Uterus (tissue), 4 donors: Measurements from ENCODE around the gene NTRK2. TPM values are rescaled to one million over a fixed set of nuclear protein-coding genes. Genes with fewer than 3 reads are reported as not detected.

ENCODE experiments used
- DNase-seq, 2 donors: peaks; one replicate each; pipeline ENCODE4 v3.0.0-alpha.2; 2019 to 2020
- H3K27ac ChIP-seq, 2 donors: fragments of 200-600 bp; sonication (generic); 1 replicate in 1 of 2; 2 replicates in 1 of 2; pipeline ENCODE4 v1.5.1; 2016 to 2018
- H3K27me3 ChIP-seq, 2 donors: fragments of 200-600 bp; sonication (generic); one replicate each; pipeline ENCODE4 v1.5.1; 2018 to 2019; ENCODE audit warnings: control low read depth in 1 of 2
- H3K36me3 ChIP-seq, 2 donors: fragments of 200-600 bp; sonication (generic); one replicate each; pipeline ENCODE4 v1.5.1; 2019; ENCODE audit warnings: control low read depth in 1 of 2
- H3K4me1 ChIP-seq, 2 donors: fragments of 200-600 bp; sonication (generic); one replicate each; pipeline ENCODE4 v1.5.1; 2018 to 2019; ENCODE audit warnings: control low read depth in 1 of 2
- H3K4me3 ChIP-seq, 2 donors: fragments of 200-600 bp; sonication (generic); 1 replicate in 1 of 2; 2 replicates in 1 of 2; pipeline ENCODE4 v1.5.1; 2018 to 2019; ENCODE audit warnings: mild to moderate bottlenecking in 1 of 2
- H3K9me3 ChIP-seq, 2 donors: fragments of 200-600 bp; sonication (generic); one replicate each; pipeline ENCODE4 v1.5.1; 2019; ENCODE audit warnings: control low read depth in 1 of 2
- POLR2A ChIP-seq, 2 donors: fragments of 450-650 bp; IDR thresholded peaks; one replicate each; pipeline ENCODE4 v1.6.1; 2016; ENCODE audit warnings: antibody characterized with exemption in 2 of 2, mild to moderate bottlenecking in 1 of 2, moderate library complexity in 1 of 2
- intact Hi-C: fragments of 100-400 bp; cut with DNase I; formaldehyde crosslinking; loops from one replicate; pipeline ENCODE4 v1.15.1; 2023; ENCODE audit warnings: low total_unique reads
- total RNA-seq, 4 donors: library from RNA; depleted of rRNA in 3 of 4; stranded (reverse); fragments of >200 nt in 3 of 4; gene quantifications; one replicate each; pipeline versions ENCODE4 v1.1.0 to v1.2.4, GENCODE V29; 2014 to 2023
- TF ChIP-seq, protein P1 (sequence below), 4 experiments: fragments of 200-600 bp in 2 of 4; fragments of 450-650 bp in 2 of 4; sonication (generic) in 2 of 4; IDR thresholded peaks; one replicate each; pipeline ENCODE4 v1.5.1; 2016 to 2019; ENCODE audit warnings: antibody characterized with exemption in 4 of 4, mild to moderate bottlenecking in 2 of 4, moderate library complexity in 1 of 4
- donor health status: DM: yes; HTN: yes; CAD: no.

Gene NTRK2
- total RNA-seq, 4 donors from 2014 or later: 6.5 to 23.2 (median 12.5) TPM

GRCh38 chr9:84943482-84944050, 274.0 kb downstream of the NTRK2 start:
- DNase-seq: no peak
- Histone ChIP-seq H3K27me3 (no peaks in the 10 kb centered on the region), H3K27ac (no peak overlapping the region), H3K4me1 (no peaks in the 10 kb centered on the region), H3K9me3 (no peaks in the 10 kb centered on the region), H3K36me3 (no peaks in the 10 kb centered on the region), H3K4me3 (no peak overlapping the region)
- TF ChIP-seq, protein P1, sequence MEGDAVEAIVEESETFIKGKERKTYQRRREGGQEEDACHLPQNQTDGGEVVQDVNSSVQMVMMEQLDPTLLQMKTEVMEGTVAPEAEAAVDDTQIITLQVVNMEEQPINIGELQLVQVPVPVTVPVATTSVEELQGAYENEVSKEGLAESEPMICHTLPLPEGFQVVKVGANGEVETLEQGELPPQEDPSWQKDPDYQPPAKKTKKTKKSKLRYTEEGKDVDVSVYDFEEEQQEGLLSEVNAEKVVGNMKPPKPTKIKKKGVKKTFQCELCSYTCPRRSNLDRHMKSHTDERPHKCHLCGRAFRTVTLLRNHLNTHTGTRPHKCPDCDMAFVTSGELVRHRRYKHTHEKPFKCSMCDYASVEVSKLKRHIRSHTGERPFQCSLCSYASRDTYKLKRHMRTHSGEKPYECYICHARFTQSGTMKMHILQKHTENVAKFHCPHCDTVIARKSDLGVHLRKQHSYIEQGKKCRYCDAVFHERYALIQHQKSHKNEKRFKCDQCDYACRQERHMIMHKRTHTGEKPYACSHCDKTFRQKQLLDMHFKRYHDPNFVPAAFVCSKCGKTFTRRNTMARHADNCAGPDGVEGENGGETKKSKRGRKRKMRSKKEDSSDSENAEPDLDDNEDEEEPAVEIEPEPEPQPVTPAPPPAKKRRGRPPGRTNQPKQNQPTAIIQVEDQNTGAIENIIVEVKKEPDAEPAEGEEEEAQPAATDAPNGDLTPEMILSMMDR (IDR thresholded peaks at IDR 0.05): no peak
- TF ChIP-seq POLR2A (IDR thresholded peaks at IDR 0.05): no peak
- intact Hi-C loops: no loop called here

GRCh38 chr9:84945878-84946538, 276.5 kb downstream of the NTRK2 start:
- H3K9me3 ChIP-seq: no peaks in the 10 kb centered on the region
- no peak for DNase-seq
- no peaks in the 10 kb centered on the region for H3K36me3 ChIP-seq
- no peak overlapping the region for H3K4me3 ChIP-seq
- no peak overlapping the region for H3K27ac ChIP-seq
- no peaks in the 10 kb centered on the region for H3K4me1 ChIP-seq
- TF ChIP-seq POLR2A (IDR thresholded peaks at IDR 0.05): no peak
- TF ChIP-seq, protein P1 (IDR thresholded peaks at IDR 0.05): no peak
- intact Hi-C loops: no loop called here
- no peaks in the 10 kb centered on the region for H3K27me3 ChIP-seq

DNA sequence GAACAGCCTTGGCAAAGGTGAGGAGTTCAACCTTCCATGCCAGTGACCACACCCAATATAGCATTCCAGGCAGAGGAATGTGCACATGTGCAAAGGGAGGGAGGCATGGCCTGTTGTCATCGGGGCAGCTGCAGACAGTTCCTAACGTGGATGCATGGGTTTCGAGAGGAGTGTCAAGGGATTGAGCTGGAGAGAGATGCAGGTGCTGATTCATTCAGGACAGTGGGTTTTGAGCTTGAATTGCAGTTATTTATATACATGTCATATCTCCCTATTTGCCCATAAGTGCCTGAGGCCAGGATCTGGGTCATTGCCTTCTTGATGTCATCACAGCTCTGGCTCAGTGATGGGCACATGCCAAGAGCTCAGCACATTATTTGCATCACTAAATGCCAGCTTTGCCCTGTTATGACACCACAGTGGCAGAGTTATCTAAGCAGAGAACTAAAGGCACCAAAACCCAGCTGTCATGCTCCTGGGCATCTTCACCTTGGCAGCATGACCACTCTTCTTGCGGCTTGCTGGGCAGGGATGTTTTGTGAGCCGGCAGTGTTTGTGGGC, 278.0 kb downstream of the NTRK2 start:
- H3K9me3 ChIP-seq: no peaks in the 10 kb centered on the region
- H3K27me3 ChIP-seq: no peaks in the 10 kb centered on the region
- DNase-seq: no peak
- TF ChIP-seq, protein P1 (IDR thresholded peaks at IDR 0.05): no peak
- TF ChIP-seq POLR2A (IDR thresholded peaks at IDR 0.05): no peak
- H3K4me1 ChIP-seq: no peaks in the 10 kb centered on the region
- intact Hi-C loops: no loop called here
- H3K27ac ChIP-seq: no peak overlapping the region
- no peak overlapping the region for H3K4me3 ChIP-seq
- H3K36me3 ChIP-seq: no peaks in the 10 kb centered on the region

- Histone ChIP-seq H3K4me1 (no peaks in the 10 kb centered on the region), H3K36me3 (no peaks in the 10 kb centered on the region), H3K27ac (no peak overlapping the region), H3K9me3 (no peaks in the 10 kb centered on the region), H3K4me3 (no peak overlapping the region), H3K27me3 (no peaks in the 10 kb centered on the region)
- intact Hi-C loops: no loop called here
- DNase-seq: no peak
- TF ChIP-seq, protein P1 (IDR thresholded peaks at IDR 0.05): no peak
- no peak for TF ChIP-seq POLR2A (IDR thresholded peaks at IDR 0.05)
Observed at GRCh38 chr9:84949258-84949657, 279.7 kb downstream of the NTRK2 start.

DNA sequence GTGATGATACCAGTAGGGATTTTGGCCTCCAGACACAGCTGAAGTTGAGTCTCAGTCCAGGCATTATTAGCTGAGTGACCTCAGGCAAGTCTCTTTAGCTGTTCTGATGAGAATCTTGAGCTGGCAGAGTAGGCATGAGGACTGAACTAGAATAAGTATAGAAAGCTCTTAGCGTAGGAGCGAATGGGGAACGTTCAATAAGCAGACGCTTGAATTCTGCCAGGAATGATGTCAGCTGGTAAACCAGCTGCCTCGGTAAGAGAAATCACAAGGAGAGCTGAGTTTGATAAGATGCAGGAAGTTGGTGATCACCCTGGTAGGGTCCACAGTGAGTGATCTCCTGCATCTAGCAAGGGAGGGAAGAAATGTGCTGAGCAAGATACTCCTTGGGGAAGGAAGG, 280.4 kb downstream of the NTRK2 start:
- Histone ChIP-seq H3K27ac (no peak overlapping the region), H3K9me3 (no peaks in the 10 kb centered on the region), H3K36me3 (no peaks in the 10 kb centered on the region), H3K4me1 (no peaks in the 10 kb centered on the region), H3K27me3 (no peaks in the 10 kb centered on the region), H3K4me3 (no peak overlapping the region)
- DNase-seq: no peak
- TF ChIP-seq POLR2A (IDR thresholded peaks at IDR 0.05): no peak
- TF ChIP-seq, protein P1 (IDR thresholded peaks at IDR 0.05): no peak
- intact Hi-C loops: no loop called here
